Common myeloid progenitor, CD34-positive (primary cell): Measurements from ENCODE around the gene MFSD11.
"Not testable (repeated sequence)": the region's sequence is repeated elsewhere in the genome, so short reads cannot be mapped to it uniquely, and the experiment has no call there.

ENCODE experiments used
- CTCF ChIA-PET: fragments of 350-600 bp; sonication (Branson Sonifier 250); formaldehyde crosslinking; loops from one replicate; lab custom pipeline; 2021; ENCODE audit warnings: antibody characterized with exemption; lab: Charles Lee
- POLR2A ChIA-PET: fragments of 350-600 bp; sonication (Branson Sonifier 250); formaldehyde crosslinking; loops from one replicate; lab custom pipeline; 2021; ENCODE audit warnings: antibody characterized with exemption; lab: Charles Lee
- DNase-seq, 3 donors: peaks; one replicate each; pipeline versions ENCODE4 v3.0.0 to v3.0.0-alpha.2; 2013
- H3K27ac ChIP-seq, 2 experiments: 1 replicate in 1 of 2; 2 replicates in 1 of 2; pipeline ENCODE4 v1.7.0; 2013; ENCODE audit warnings: inconsistent platforms in 2 of 2, low read length in 2 of 2, mild to moderate bottlenecking in 2 of 2, low read depth in 1 of 2, moderate library complexity in 1 of 2; ENCODE audit not compliant: severe bottlenecking in 2 of 2, insufficient read depth in 1 of 2, poor library complexity in 1 of 2
- H3K27me3 ChIP-seq, 5 experiments: replicated peaks in 2 of 5; 1 replicate in 3 of 5; 2 replicates in 2 of 5; pipeline versions ENCODE4 v1.6.1 to v1.7.0; 2013; ENCODE audit warnings: low read length in 4 of 5, mild to moderate bottlenecking in 2 of 5, moderate library complexity in 2 of 5, inconsistent platforms in 1 of 5; ENCODE audit not compliant: insufficient read depth in 5 of 5, control insufficient read depth in 4 of 5
- H3K36me3 ChIP-seq, 4 experiments: 1 replicate in 2 of 4; 2 replicates in 2 of 4; pipeline versions ENCODE4 v1.6.1 to v1.7.0; 2013; ENCODE audit warnings: low read length in 3 of 4, control low read depth in 1 of 4, mild to moderate bottlenecking in 1 of 4; ENCODE audit not compliant: control insufficient read depth in 4 of 4, insufficient read depth in 4 of 4
- H3K4me1 ChIP-seq, 4 experiments: 1 replicate in 3 of 4; 2 replicates in 1 of 4; pipeline versions ENCODE4 v1.6.1 to v1.7.1; 2013; ENCODE audit warnings: low read length in 3 of 4, mild to moderate bottlenecking in 3 of 4, control low read depth in 1 of 4, inconsistent platforms in 1 of 4, moderate library complexity in 1 of 4; ENCODE audit not compliant: control insufficient read depth in 4 of 4, insufficient read depth in 4 of 4; ENCODE audit errors: control extremely low read depth in 1 of 4
- H3K4me3 ChIP-seq, 7 experiments: 1 replicate in 4 of 7; 2 replicates in 3 of 7; pipeline versions ENCODE4 v1.5.1 to v1.7.0; 2013; ENCODE audit warnings: mild to moderate bottlenecking in 7 of 7, low read length in 6 of 7, moderate library complexity in 6 of 7, inconsistent platforms in 2 of 7, low read depth in 2 of 7, control low read depth in 1 of 7; ENCODE audit not compliant: insufficient read depth in 4 of 7, control insufficient read depth in 1 of 7; ENCODE audit errors: extremely low read depth in 1 of 7
- H3K9me3 ChIP-seq, 5 experiments: 1 replicate in 4 of 5; 2 replicates in 1 of 5; pipeline versions ENCODE4 v1.6.1 to v1.7.1; 2013; ENCODE audit warnings: low read length in 4 of 5, mild to moderate bottlenecking in 2 of 5, inconsistent platforms in 1 of 5, low read depth in 1 of 5, moderate library complexity in 1 of 5; ENCODE audit not compliant: control insufficient read depth in 4 of 5, insufficient read depth in 2 of 5; ENCODE audit errors: control extremely low read depth in 1 of 5
- WGBS: methylation state at CpG from one replicate; pipeline ENCODE4 v1.1.5; 2013; ENCODE audit not compliant: insufficient coverage; 5-methylcytosine and 5-hydroxymethylcytosine counted together

MFSD11 gene

GRCh38 chr17:76739568-76740115 is 1.7 kb downstream of the MFSD11 start:
- not testable (repeated sequence) for H3K27ac ChIP-seq, H3K4me3 ChIP-seq, H3K27me3 ChIP-seq, H3K9me3 ChIP-seq, DNase-seq
- H3K36me3 ChIP-seq: peaks cover 2 to 35% (median 24%) of the 10 kb centered on the region in 4 experiments
- peaks cover 19 to 26% (median 23%) of the 10 kb centered on the region in 4 experiments for H3K4me1 ChIP-seq
- 97% methylated on average over 11 of the region's 17 CpGs for WGBS
- ChIA-PET POLR2A (interaction anchor here (1.3 kb wide), 1 partner anchor 12 kb away, joined by 4 read pairs; no protein-coding TSS in a partner anchor), CTCF (interaction anchor here (1.0 to 3.6 kb wide), 5 partner anchors 13 to 59 kb away, joined by 3 to 14 read pairs (median 3); partner anchors contain the start of genes JMJD6 and METTL23)

- H3K27me3 ChIP-seq: no peaks in the 10 kb centered on the region
- DNase-seq: no peak
- peaks cover 5 to 36% (median 20%) of the 10 kb centered on the region in 4 experiments for H3K36me3 ChIP-seq
- H3K27ac ChIP-seq: no peak overlapping the region
- ChIA-PET CTCF (no interaction called here), POLR2A (no interaction called here)
- no peak overlapping the region for H3K4me3 ChIP-seq
- no peaks in the 10 kb centered on the region for H3K9me3 ChIP-seq
- peaks cover 13 to 17% (median 15%) of the 10 kb centered on the region in 4 experiments for H3K4me1 ChIP-seq
- WGBS: 100% methylated on average over 2 of the region's 5 CpGs
These were observed 2.6 kb downstream of the MFSD11 start for GRCh38 chr17:76740329-76741118.

DNA sequence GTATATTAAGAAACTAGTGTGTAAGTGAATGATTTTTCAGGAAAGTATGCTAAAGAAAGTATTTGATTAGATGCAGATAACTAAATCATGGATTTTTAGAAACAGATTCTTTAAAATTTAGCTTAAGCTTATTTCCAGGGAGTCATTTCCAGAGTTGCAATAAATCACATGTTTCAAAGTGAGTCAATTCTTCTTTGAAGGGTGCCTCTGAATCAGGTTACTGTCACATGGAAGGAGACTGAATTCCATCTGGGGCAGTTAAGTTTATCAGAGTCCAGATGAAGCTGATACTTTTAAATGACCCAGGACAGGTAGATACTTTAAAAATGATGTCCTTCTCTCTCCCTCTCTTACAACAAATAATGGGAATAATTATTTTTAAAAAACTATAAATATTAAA is 5.0 kb downstream of the MFSD11 start:
- H3K4me1 ChIP-seq: peaks cover 8 to 14% (median 12%) of the 10 kb centered on the region in 4 experiments
- H3K4me3 ChIP-seq: no peak overlapping the region
- no peak overlapping the region for H3K27ac ChIP-seq
- H3K27me3 ChIP-seq: no peaks in the 10 kb centered on the region
- CTCF ChIA-PET: interaction anchor here (0.7 kb wide), 1 partner anchor 30 kb away, joined by 3 read pairs; no protein-coding TSS in a partner anchor
- peaks cover 0 to 6% (median 0%) of the 10 kb centered on the region in 5 experiments for H3K9me3 ChIP-seq
- DNase-seq: no peak
- POLR2A ChIA-PET: no interaction called here
- H3K36me3 ChIP-seq: peaks cover 12 to 43% (median 21%) of the 10 kb centered on the region in 4 experiments

DNA sequence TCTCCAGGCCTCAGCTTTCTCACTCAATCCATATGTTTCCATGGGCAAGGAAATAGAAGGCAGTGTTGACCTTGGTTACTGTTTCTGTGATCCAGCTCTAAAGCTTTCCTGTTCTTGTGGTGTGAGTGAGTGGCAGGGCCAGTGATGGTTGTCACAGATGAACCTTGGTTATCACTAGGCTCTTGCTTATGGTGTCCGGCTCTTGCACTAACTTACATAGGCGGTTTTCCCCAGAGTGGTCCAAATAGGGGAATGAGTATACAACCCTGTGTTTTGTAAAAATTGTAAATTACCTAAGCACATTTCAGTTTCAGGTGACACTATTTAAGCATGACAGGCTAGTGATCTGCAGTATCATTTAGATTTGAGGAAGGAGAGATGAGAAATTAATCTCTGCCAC is 6.8 kb downstream of the MFSD11 start:
- Histone ChIP-seq H3K4me1 (peaks cover 0 to 1% (median 0%) of the 10 kb centered on the region in 4 experiments), H3K27ac (no peak overlapping the region), H3K27me3 (no peaks in the 10 kb centered on the region), H3K9me3 (peaks cover 0 to 6% (median 0%) of the 10 kb centered on the region in 5 experiments), H3K4me3 (no peak overlapping the region), H3K36me3 (peaks cover 12 to 43% (median 21%) of the 10 kb centered on the region in 4 experiments)
- DNase-seq: no peak
- no CpG with 5 or more reads among the region's 2 CpGs for WGBS
- ChIA-PET CTCF (no interaction called here), POLR2A (no interaction called here)

DNA sequence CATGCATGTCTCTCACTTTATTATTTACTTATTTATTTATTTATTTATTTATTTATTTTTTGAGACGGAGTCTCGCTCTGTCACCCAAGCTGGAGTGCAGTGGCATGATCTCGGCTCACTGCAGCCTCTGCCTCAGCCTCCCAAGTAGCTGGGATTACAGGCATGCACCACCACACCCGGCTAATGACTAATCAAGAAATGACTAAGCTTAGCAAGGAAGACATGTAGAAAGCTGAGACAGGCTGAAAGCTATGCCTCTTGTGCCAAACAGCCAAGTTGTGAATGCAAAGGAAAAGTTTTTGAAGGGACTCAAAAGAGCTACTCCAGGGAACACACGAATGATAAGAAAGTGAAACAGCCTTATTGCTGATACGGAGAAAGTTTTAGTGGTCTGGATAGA is 7.9 kb downstream of the MFSD11 start:
- H3K27me3 ChIP-seq, DNase-seq, POLR2A ChIA-PET, CTCF ChIA-PET, H3K27ac ChIP-seq, H3K9me3 ChIP-seq, H3K4me1 ChIP-seq, H3K4me3 ChIP-seq: not testable (repeated sequence)
- 100% methylated on average over 4 of the region's 6 CpGs for WGBS
- H3K36me3 ChIP-seq: peaks cover 12 to 43% (median 21%) of the 10 kb centered on the region in 4 experiments

- no peaks in the 10 kb centered on the region for H3K4me1 ChIP-seq
- H3K9me3 ChIP-seq: peaks cover 0 to 6% (median 0%) of the 10 kb centered on the region in 5 experiments
- H3K27me3 ChIP-seq: no peaks in the 10 kb centered on the region
- peaks cover 5 to 33% (median 17%) of the 10 kb centered on the region in 4 experiments for H3K36me3 ChIP-seq
- no peak overlapping the region for H3K27ac ChIP-seq
- DNase-seq: no peak
- POLR2A ChIA-PET: interaction anchor here (0.9 kb wide), 1 partner anchor 21 kb away, joined by 3 read pairs; no protein-coding TSS in a partner anchor
- WGBS: 90% methylated on average over 3 of the region's 9 CpGs
- CTCF ChIA-PET: no interaction called here
- H3K4me3 ChIP-seq: no peak overlapping the region
These were observed 9.9 kb downstream of the MFSD11 start for GRCh38 chr17:76747716-76748363.
